AG08395 (cell line): Measurements from ENCODE around the gene CRKL.

Experiments used
- DNase-seq: peaks from one replicate; pipeline ENCODE4 v3.0.0; 2012; ENCODE audit warnings: mixed read lengths, low spot score

The CRKL gene

GRCh38 chr22:20982563-20982882, 65.3 kb downstream of the CRKL start:
- no peak for DNase-seq

DNA sequence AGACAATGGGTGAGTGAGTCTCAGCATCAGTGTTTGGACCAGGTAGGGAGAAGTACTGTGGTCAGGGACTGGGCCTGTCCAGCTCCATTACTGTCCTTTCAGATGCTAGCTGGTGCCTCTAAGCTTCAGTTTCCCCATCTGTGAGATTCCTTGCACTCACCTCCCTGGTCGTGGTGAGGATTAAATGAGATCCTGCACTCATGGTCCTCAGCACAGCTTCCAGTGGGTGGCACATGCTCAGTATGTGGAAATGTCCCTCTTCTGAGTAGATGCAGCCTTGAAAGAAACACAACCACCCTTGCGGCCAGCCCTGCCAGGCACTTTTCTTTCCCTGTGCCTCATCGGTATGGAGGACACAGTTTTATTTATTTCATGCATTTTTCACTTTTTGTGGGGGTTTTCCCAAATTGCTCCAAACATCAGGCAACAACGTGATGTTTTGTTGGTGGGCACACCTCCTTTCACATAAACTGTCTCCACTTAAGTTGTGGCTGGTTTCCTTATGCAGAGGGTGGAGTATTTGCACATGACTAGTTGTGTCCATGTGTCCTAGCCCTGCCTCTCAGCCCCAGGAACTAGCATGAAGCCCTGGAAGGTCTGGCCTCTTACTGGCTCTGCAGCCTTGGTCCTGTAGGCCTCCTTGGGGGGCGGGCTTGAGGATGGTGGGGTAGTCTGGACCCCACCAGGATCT, 66.0 kb downstream of the CRKL start:
- no peak for DNase-seq

DNA sequence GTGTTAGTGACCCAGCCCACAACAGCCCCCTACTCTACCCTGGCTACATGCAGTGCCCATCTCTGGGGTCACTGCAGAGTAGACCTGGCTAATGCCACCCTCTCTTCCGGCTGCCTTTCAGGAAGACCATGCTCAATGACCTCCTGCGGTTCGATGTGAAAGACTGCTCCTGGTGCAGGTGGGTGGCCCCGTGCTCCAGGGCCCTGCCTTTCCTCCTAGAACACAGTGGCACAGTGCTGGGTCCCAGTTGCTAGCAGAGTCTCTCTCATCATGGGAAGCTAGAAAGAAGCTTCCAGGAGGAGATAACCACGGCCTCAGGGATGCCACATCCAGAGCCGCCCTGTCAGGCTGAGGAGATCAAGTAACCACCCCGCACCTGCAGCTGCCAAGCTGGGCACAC, 68.5 kb downstream of the CRKL start:
- DNase-seq, result no peak

GRCh38 chr22:20986365-20986764, 69.2 kb downstream of the CRKL start:
- no peak for DNase-seq

DNA sequence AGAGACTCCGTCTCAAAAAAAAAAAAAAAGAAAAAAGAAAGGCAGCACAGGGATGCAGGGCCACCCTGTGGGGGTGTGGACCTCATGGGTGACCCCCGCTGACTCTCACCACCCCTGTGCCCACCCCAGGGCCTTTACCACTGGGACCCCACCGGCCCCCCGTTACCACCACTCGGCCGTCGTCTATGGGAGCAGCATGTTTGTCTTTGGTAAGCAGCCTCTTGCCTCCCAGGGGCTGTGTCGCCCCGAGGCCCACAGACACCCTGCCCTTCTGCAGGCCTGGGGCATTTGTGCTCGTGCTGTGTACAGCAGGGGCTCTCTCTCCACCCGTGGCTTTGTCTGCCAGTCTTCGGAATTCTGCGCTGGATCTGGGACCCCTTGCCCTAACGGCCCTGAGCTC, 70.2 kb downstream of the CRKL start:
- no peak for DNase-seq

DNA sequence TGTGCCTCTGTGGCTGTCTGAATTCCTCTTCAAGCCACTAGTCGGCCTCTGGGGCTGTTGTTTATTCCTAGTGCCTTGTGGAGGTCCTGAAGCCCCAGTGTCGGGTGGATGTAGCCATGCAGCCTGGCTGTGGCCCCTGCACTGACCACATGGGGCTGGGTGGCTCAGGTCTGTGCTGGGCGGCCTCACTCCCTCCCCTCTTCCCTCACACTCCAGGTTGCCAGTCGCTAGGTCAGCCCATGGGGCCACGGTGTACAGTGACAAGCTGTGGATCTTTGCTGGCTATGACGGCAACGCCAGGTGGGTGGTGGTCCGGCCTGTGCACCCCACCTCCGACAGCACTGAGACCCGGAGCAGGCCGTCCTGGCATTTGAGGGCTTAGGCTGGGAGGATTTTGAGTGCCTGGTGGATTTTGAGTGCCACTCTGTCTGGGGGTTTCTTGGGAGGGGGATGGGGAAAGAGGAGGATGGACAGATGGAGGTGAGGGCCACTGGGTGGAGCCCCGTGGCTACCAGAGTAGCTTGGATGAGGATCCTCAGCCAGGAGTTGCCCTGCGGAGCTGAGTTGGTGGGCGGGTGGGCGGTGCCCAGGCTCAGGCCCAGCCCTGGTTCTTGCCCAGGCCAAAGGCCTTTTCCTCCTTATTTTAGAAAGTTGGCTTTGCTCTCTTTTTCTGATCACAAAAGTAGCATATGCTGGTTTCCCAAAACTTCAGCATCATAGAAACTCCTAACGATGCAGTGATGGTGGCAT, 71.5 kb downstream of the CRKL start:
- no peak for DNase-seq

GRCh38 chr22:20989323-20990138, 72.3 kb downstream of the CRKL start:
- no peak for DNase-seq

DNA sequence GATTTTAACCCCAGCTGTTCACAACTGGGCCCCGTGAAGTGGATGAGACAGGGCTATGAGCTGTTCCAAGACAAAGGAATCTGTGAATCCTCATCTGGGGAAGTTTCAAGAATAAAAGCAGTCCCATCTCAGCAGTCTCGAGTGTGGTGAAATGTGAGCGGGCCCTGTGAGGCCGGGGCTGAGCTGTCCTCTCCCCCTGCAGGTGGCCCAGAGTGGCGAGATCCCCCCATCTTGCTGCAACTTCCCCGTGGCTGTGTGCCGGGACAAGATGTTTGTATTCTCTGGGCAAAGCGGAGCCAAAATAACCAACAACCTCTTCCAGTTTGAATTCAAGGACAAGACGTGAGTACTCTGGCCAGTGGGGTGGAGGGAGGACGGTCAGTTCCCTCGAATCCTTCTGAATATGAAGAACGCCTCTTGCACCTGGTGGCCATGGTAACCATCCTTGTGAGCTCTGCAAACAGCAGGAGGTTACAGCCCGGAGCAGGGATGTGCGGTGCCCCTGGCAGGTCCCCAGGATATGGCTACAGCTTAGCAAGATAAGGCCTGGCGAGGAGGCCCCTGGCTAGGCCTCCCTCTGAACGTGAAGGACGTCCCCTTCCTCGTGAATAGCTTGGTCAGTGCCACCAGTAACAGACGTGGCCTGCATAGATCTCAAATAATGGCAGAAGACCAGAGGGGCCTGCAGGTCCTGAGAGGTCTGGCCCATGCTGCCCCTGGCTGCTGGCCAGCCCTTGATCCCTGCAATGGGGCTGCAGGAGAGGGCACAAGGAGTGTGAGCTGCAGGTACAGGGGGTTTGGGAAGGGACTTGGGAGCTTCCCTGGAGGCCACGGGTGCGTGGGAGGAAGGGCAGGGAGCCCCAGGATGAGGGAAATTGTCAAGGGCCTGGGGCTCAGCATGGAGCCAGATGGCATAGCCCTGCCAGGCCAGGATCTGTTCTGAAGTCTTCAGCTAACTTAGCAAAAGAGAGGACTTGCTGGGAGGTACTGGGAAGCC, 73.3 kb downstream of the CRKL start:
- no peak for DNase-seq

GRCh38 chr22:20991252-20992055, 74.2 kb downstream of the CRKL start:
- DNase-seq, result no peak

DNA sequence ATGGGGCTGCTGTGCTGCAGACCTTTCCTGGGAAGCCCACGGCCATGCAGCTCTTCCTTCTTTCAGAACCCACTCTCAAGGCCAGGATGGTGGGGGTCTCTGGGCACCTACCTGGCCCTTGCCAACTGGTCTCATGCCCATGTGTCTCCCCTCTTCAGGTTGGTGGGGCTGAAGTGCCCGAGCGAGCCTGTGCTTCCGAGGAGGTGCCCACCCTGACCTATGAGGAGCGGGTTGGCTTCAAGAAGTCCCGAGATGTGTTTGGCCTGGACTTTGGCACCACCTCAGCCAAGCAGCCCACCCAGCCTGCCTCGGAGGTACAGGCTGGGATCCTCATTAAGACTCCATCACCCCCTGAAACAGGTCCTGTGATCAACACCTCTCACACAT, 74.8 kb downstream of the CRKL start:
- no peak for DNase-seq

GRCh38 chr22:20992456-20993303, 75.5 kb downstream of the CRKL start:
- DNase-seq, result no peak

DNA sequence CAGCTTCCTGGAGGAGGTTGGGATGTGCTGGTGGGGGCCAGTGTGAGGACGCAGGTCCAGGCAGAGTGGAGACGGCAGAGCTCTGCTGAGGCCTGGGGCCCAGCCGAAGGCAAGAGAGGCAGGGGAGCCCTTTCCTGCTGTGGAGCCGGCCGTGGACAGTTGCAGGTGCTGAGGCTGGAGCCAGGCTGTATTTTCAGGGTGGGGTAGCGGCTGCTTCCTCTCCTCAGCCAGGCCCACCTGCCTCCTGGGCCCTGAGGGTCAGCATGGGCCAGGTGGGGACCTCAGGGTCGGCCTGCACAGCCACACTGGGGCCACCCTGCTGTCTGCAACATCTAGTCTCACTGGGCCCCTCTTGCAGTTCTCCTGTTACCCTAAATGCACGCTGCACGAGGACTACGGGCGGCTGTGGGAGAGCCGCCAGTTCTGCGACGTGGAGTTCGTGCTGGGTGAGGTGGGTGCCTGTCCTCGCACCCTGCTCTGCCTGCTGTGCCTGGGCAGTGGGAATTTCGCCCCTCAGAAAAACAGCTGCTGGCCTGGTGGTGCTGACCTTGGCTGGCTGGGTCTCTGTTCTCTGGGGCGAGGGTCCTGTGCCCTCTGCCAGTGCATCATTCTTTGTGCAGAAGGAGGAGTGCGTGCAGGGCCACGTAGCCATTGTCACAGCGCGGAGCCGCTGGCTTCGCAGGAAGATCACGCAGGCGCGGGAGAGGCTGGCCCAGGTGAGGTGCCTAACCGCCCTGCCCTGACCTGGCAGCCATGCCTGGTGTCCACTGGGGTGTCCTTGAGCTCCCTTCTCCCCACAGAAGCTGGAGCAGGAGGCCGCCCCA, 76.3 kb downstream of the CRKL start:
- DNase-seq, result no peak

GRCh38 chr22:20994128-20994901, 77.1 kb downstream of the CRKL start:
- no peak for DNase-seq

DNA sequence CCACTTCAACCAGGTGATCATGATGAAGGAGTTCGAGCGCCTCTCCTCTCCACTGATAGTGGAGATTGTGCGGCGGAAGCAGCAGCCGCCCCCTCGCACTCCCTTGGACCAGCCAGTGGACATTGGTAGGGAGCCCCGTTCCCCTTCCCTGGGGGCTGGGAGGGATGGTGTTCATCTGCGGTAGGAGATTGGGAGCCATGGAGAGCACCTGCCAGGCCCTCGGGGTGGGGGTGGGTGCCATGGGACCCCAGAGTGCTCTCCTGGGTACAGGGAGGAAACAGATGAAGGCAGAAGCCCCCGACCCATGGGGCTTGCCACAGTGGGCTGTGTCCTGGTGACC, 77.7 kb downstream of the CRKL start:
- no peak for DNase-seq

DNA sequence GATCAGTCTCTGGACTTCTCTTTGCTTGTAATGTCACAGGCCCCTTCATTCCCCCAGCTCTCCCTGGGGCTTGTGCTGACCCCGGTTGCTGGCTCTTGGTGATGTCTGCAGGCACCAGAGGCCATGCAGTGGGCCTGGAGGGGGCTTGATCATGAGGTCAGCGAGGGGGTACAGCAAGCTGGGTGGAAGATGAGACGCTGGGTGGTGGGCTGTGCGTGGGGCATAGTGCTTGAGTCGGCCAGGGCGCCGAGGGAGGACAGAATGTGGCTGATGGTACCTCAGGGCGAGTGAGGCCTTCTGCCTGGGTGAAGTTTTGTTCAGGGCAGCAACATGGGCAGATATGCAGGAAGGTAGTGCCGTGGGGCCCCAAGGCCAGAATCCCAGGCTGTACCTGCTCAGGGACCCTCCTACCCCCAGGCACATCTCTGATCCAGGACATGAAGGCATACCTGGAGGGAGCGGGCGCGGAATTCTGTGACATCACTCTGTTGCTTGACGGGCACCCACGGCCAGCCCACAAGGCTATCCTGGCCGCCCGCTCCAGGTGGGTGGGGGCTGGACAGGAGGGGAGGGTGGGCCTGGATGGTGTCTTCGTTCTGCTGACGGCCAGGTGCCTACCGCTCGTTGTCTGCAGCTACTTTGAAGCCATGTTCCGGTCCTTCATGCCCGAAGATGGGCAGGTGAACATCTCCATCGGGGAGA, 78.3 kb downstream of the CRKL start:
- DNase-seq, result no peak

DNA sequence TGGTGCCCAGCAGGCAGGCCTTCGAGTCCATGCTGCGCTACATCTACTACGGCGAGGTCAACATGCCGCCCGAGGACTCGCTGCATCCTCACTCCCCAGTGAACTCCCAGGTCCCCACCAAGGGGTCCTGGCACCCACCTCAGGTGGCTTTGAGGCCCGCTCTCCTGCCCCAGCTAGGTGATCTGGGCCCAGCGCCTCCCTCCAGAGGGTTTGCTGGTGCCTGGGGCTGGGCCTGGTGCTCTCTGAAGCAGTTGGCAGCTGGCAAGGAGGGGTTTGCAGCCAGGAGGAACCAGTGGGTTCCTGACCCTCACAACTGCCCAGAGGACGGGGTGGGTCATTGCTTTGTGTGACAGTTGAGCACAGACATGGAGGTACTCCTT, 78.8 kb downstream of the CRKL start:
- DNase-seq, result no peak

GRCh38 chr22:20996598-20997535, 79.7 kb downstream of the CRKL start:
- DNase-seq, result no peak
